ENCODE data around the gene DNMT1.
"Not testable (repeated sequence)": the region's sequence is repeated elsewhere in the genome, so short reads cannot be mapped to it uniquely, and the experiment has no call there.

The DNMT1 gene

DNA sequence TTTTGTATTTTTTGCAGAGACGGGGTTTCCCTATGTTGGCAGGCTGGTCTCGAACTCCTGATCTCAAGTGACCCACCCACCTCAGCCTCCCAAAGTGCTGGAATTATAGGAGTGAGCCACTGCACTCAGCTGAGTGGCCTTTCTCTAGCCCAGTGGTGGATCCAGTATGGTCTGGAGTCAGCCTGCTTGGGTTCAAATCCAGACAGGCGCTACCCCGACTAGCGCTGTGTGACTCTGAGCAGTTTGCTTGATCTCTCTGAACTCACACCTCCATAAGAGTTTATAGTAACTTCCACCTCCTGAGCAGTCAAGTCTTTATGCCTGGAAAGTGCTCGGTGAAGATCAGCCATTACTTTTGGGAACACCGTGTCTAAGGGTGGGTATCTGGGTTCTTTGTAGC, 25.9 kb upstream of the DNMT1 start:
- no peak for DNase-seq

DNA sequence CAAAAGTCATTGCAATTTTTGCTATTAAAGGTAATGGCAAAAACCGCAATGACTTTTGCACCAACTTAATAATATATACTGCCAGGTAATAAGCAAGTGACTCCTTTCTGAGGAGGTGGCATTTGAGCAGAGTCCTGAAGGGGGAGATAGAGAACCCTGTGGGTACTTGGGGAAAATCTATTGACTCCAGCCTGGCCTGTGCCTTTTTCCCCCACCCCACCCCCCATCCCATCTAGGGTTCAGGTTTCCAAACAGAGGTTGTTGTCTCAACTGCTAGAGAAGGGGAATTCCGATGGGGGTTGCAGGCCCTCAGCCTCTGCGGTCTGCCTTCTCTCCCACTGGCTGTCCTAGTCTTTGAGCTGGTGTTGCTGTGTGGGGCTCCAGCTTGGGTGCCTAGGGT, 24.9 kb upstream of the DNMT1 start:
- no peak for DNase-seq

GRCh38 chr19:10217085-10217484, 22.3 kb upstream of the DNMT1 start:
- no peak for DNase-seq

- no peak for DNase-seq
Measured at GRCh38 chr19:10214784-10215183, 20.0 kb upstream of the DNMT1 start.

DNA sequence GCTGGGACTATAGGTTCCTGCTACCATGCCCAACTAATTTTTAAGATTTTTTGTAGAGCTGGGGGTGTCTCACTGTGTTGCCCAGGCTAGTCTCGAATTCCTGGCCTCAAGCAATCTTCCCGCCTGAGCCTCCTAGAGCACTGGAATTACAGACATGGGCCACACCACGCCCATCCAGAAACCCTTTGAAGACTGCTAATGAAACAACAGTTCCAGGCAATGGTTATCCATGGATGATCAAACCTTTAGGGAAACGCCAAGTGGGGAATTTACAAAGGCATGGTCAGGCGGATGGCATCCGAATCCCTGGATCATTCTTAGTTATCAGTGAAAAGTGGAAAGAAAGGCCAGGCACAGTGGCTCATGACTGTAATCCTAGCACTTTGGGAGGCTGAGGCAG, 16.9 kb upstream of the DNMT1 start:
- no peak for DNase-seq

- DNase-seq: no peak
Measured at GRCh38 chr19:10211061-10211460, 16.3 kb upstream of the DNMT1 start.

DNA sequence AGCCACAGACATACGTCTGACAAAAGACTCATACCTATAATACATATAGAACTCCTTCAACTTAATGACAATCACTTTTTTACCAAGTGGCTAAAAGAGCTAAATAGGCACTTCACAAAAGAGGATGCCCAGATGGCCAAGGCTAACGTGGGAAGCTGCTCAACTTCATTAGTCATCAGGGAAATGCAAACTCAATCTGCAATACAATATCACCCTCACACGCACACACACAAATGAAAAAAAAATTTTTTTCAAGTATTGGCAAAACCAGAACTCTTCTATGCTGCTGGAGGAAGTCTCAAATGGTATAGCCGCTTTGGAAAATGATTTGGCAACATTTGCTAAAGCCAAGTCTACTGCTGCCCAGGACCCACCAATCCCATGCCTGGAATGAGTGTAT, 14.6 kb upstream of the DNMT1 start:
- DNase-seq: no peak

GRCh38 chr19:10207026-10207425, 12.3 kb upstream of the DNMT1 start:
- no peak for DNase-seq

DNA sequence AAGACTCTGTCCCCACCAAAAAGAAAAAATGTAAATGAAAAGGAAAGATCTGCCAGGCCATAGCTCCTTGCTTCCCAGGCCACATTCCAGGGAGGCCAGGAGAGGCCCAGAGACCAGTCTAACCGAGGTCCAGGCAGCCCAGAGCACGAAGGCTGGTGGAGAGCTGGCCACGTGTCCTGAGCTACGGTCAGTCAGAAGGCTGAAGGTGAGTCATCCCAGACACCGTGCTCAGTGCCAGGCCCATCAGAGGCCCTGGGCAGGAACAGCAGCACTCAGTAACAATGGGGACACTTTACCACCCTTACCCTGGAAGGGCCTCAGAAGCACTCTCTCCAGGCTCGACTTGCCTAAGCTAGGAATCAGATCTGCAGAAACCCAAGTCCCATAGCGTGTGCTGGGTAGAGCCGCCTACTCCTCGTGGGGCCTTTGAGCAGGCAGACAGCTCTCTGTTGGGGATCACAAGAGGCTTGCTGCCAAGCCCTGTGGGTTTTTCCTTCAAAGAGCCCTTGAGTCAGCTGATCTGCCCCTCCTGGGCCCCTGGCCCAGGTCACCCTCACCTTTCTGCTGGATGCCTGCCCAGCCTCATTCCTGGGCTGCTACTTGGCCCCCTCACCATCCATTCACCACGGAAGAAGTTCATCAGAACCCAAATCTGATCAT, 11.6 kb upstream of the DNMT1 start:
- DNase-seq: no peak

- DNase-seq: no peak
Measured at GRCh38 chr19:10205636-10206035, 10.9 kb upstream of the DNMT1 start.

- no peak for DNase-seq
Measured at GRCh38 chr19:10203686-10204085, 8.9 kb upstream of the DNMT1 start.

- no peak for DNase-seq
Measured at GRCh38 chr19:10201176-10201575, 6.4 kb upstream of the DNMT1 start.

DNA sequence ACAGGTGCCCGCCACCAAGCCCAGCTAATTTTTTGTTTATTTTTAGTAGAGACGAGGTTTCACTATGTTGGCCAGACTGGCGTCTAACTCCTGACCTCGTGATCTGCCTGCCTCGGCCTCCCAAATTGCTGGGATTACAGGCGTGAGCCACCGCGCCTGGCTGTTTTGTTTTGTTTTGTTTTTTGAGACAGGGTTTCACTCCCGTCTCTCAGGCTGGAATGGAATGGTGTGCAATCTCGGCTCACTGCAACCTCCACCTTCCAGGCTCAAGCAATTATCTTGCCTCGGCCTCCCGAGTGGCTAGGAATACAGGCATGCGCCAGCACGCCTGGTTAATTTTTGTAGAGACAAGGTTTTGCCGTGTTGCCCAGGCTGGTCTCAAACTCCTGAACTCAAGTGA, 5.3 kb upstream of the DNMT1 start:
- DNase-seq: not testable (repeated sequence)

DNA sequence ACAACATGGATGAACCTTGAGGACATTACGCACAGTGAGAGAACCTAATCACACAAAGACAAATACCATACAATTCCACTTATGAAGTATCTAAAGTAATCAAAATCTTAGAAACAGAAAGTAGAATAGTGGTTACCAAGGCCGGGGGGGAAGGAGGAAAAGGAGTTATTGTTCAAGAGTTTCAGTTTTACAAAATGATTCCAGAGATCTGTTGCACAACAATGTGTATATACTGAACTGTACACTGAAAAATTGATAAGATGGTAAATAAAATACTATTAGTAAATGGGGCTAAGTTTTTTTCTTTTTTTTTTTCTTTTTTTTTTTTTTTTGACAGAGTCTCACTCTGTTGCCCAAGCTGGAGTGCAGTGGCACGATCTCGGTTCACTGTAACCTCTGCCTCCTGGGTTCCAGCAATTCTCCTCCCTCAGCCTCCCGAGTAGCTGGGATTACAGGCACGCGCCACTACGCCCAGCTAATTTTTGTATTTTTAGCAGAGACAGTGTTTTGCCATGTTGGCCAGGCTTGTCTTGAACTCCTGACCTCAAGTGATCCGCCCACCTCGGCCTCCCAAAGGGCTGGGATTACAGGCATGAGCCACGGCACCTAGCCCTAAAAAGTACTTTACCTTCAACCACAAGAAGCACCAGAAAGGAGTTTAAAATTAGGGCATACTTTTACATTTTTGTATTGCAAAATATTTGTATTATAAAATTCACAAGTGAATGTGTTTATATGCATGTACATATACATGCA, 4.3 kb upstream of the DNMT1 start:
- DNase-seq: not testable (repeated sequence)

GRCh38 chr19:10195199-10195519, 406 bp upstream of the DNMT1 start:
- DNase-seq: no peak

DNA sequence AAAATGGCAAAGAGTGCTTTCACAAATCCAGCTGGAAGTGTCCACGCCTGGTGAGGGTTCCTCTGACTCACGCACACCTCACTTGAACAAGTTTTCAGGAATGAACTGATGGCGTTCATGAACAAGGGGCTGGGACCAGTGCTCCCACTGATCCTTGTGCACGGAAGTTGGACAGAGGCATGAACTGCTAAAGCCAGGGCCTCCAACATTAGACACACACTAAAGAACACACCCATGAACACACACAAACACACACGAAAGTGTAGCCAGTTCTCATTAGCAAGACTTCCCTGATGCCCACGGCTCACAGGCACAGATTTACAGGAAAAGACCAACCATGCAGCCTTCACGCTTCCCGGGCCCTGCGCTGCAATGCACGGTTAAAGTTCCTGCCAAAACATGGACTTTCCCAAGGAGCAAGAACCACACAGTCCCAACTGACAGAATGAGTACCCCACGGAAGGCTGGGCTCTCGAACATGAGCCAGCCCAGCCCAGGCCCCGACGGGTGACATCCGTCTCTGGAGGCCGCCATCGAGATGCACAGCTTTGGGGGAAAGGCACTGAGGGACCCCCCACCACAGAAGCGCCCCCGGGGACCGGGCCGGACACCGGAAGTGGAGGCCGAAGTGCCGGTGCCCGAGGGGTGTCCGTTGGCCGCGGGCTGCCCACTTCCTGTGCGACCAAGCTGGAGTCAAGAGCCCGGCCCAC, 808 bp downstream of the DNMT1 start:
- DNase-seq: no peak

DNA sequence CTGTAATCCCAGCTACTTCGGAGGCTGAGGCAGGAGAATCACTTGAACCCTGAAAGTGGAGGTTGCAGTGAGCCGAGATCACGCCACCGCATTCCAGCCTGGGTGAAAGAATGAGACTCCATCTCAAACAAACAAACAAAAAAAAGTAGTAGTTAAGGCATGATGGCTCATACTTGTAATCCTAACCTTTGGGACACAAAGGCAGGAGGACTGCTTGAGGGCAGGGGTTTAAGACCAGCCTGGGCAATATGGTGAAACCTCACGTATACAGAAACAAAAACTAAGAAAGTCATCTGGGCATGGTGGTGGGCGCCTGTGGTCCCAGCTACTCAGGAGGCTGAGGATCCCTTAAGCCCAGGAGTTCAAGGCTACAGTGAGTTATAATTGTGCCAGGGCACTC, 1.8 kb downstream of the DNMT1 start:
- DNase-seq: no peak

DNA sequence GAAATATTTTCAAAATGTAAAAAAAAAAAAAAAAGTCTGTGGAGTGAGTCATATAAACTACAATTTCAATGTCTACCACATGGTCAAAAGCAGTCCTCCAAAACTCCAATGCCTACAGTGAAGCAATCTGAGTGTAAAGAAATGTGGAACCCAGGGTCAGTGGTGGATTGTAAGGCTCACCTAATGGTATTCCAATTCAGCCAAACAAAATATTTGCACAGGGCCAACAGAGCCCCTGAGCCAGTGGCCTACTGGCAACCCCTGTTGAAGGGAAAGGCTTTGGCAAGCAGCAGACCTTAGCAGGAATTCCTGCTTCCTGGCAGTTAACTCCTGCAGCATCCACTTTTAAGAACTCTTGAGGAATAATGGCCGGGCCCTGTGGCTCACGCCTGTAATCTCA, 3.4 kb downstream of the DNMT1 start:
- DNase-seq: no peak

DNA sequence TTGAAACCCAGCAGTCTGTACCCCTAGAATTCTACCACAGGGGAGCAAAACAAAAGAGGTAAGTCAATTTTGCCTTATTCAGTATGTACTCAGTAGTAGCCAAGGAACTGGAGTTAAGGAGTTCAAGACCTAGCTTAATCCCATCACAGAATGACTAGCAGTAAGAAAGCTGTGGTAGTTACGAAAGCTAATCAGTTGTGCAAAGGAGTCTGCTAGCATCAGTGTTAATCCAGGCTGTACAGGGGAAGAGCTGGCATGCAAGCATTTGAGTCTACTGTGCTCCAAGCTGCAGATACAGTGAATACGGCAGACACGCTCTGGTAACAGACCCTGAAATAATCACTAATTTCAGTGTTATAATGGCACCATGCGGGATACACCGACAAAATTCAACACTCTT, 4.7 kb downstream of the DNMT1 start:
- no peak for DNase-seq

GRCh38 chr19:10189616-10190015, 5.1 kb downstream of the DNMT1 start:
- DNase-seq: no peak

- DNase-seq: no peak
Measured at GRCh38 chr19:10187315-10187714, 7.4 kb downstream of the DNMT1 start.

DNA sequence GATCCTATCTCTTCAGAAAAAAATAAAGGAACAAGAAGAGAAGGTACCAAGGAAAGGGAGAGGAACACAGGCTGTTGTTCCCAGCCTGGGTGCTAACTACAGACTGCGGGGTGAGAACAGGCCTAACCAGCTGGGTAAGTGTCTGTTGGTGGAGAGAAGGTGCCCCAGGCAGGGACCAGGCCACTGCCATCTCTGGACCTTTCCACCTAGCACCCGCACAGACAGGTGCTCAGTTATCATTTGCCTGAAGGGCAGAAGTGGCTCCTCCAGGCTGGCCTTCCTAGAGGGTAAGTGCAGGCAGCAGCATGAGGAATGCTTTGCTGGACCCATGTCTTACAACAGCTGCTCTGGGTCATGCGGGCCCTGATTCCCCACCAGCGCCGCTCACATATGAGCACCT, 10.1 kb downstream of the DNMT1 start:
- DNase-seq: no peak

- DNase-seq: no peak
Measured at GRCh38 chr19:10183926-10184325, 10.8 kb downstream of the DNMT1 start.

- DNase-seq: no peak
Measured at GRCh38 chr19:10182847-10183246, 11.9 kb downstream of the DNMT1 start.

All from cerebellar nuclear complex (tissue), 1 donor.